ENCODE results near the gene NPAS3.

Gene NPAS3

DNA sequence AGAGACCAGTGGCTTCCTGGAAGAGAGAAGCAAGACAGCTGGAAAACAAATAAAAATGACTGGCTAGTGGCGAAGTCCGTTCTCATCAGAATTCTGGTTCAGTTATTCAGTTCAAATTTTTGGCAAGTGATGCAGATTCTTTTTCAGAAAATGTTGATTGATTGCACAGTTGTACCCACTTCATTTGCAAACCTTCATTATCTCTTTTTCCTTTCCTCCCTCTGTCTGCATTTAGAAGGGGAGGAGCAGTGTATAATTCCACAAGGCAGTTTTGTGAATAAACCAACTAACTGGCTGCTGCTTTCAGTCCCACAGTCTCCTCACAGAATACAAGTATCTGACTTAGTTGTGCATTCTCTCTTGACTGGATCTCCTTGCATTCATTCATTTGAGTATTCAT is 417.5 kb downstream of the NPAS3 start:
- TF ChIP-seq, protein P1, sequence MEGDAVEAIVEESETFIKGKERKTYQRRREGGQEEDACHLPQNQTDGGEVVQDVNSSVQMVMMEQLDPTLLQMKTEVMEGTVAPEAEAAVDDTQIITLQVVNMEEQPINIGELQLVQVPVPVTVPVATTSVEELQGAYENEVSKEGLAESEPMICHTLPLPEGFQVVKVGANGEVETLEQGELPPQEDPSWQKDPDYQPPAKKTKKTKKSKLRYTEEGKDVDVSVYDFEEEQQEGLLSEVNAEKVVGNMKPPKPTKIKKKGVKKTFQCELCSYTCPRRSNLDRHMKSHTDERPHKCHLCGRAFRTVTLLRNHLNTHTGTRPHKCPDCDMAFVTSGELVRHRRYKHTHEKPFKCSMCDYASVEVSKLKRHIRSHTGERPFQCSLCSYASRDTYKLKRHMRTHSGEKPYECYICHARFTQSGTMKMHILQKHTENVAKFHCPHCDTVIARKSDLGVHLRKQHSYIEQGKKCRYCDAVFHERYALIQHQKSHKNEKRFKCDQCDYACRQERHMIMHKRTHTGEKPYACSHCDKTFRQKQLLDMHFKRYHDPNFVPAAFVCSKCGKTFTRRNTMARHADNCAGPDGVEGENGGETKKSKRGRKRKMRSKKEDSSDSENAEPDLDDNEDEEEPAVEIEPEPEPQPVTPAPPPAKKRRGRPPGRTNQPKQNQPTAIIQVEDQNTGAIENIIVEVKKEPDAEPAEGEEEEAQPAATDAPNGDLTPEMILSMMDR (IDR thresholded peaks at IDR 0.05; ENCODE audit: insufficient read depth, low read depth, low read length, missing control alignments) = no peak
- DNase-seq (ENCODE audit: low read depth) = no peak
- no peak overlapping the region for H3K4me3 ChIP-seq (ENCODE audit: low read length)

DNA sequence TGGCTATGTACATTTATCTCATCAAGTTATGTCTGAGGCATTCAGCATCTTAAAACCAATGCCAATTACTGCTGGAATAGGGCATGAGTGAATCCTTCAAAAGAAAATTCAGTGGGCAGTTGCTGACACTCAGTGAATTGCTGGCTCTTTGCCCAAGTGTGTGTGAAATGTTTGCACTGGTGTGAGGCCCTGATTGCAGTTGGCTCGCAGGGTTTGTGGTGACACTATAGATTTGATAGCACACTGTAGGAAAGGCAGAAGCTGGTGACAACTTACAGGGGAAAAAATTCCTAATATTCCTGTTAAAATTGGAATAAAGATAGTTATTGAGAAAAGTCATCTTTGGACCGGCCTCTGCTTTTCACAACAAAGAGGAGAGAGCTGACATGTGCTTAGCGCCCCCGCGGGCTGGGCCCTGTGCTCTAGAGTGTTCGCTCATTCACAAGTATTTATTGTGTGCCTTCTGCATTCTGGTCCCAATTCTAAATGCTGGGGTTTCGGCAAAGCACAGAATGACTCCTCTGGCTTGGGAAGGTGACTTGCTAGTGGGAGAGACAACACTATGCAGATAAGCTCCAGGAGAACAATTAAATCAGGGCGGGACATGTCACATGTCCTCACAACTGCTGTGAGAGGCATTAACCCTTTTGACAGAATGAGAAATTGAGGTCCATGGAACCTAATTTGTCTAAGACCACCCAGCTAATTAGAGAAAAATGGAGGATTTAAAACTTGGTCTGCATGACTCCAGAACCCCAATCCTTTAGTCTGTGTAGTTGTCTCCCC is 418.7 kb downstream of the NPAS3 start:
- no peak overlapping the region for H3K4me3 ChIP-seq (ENCODE audit: low read length)
- DNase-seq (ENCODE audit: low read depth) = no peak
- TF ChIP-seq, protein P1 (IDR thresholded peaks at IDR 0.05; ENCODE audit: insufficient read depth, low read depth, low read length, missing control alignments) = no peak

DNA sequence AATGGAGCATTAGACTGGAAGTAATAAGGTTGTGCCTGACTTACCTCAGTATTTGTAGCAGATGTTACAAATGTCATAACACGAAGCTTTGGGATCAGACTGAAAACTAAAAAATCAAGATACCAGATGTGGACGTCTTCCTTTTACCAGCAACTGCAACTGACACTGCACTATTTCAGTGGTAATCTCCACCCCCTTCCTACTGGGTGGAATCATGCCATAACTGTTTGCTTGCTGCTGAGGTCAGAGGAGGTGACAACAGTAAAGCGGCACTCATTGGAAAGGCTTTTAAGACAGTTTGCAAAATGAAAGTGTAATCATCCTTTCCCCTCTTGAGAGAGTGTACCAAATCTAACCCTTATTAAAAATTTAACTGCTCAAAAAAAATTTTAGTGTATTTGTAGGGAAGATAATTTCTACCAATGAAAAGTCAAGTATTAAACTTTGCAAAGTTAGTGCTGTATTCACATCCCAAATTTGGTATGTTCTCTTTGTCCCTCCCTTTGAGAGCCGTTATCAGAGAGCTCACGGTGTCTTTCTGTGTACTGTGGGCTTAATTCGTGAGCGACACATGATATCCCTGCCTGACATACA is 420.7 kb downstream of the NPAS3 start:
- TF ChIP-seq, protein P1 (IDR thresholded peaks at IDR 0.05; ENCODE audit: insufficient read depth, low read depth, low read length, missing control alignments) = no peak
- no peak overlapping the region for H3K4me3 ChIP-seq (ENCODE audit: low read length)
- DNase-seq (ENCODE audit: low read depth) = no peak

DNA sequence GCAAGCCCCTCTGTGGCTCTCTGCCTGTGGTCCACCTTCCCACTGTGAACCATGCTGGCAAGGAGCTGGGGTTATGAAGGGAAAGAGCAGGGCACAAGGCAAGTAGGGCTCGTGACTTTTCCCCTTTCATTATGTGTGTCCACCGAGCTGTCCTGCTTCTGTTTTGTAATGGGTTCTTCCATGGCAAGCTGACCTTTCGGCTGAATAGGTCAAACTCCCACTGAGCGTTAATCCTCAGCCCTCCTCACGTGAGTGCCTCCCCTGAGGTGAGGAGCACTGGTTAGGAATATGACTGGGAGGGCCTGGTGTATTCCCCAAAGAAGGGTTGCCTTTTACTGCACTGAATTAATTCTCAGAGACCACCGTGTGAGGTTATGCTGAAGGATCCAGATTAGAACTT is 424.3 kb downstream of the NPAS3 start:
- DNase-seq (ENCODE audit: low read depth) = no peak
- H3K4me3 ChIP-seq (ENCODE audit: low read length) = no peak overlapping the region
- TF ChIP-seq, protein P1 (IDR thresholded peaks at IDR 0.05; ENCODE audit: insufficient read depth, low read depth, low read length, missing control alignments) = no peak

DNA sequence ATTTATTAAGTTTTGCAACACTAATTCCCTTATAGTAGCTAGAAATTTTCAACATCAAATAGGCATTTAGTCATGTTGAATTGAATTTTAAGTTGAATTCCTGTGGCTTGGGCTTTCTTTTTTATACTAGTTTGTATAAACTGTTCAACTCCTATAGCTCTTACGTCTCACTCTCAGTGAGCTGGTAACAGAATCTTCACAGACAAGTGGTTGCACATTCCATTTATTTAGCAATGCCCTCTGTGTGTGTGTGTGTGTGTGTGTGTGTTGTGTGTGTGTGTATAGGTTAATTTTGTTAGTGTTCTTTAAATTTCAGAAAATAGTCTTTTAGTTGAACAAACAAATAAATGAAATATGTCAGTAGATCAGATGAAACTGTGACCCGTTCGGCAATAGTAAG is 425.0 kb downstream of the NPAS3 start:
- H3K4me3 ChIP-seq (ENCODE audit: low read length) = no peak overlapping the region
- DNase-seq (ENCODE audit: low read depth) = no peak
- TF ChIP-seq, protein P1 (IDR thresholded peaks at IDR 0.05; ENCODE audit: insufficient read depth, low read depth, low read length, missing control alignments) = no peak

DNA sequence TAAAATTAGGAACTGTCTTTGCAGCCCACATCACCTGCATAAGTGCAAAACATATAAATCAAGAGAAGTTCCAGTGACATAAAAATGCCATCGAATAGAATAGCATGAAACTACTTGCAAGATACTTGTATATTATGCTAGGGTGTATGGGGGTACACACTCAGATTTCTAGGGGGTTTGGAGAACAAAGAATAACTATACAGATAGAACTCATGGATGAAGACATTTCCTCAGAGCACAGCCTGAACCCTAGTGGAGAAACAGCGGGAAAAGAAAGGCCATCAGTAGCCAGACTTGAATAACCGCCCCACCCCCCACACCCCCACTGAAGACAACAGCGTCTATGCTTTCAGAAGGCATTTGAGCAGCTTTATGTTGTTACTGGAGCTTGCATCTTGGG is 425.8 kb downstream of the NPAS3 start:
- no peak overlapping the region for H3K4me3 ChIP-seq (ENCODE audit: low read length)
- no peak for DNase-seq (ENCODE audit: low read depth)
- TF ChIP-seq, protein P1 (IDR thresholded peaks at IDR 0.05; ENCODE audit: insufficient read depth, low read depth, low read length, missing control alignments) = no peak

Data from epithelial cell of esophagus (primary cell).